ENCODE results near the gene OBSCN.

Gene OBSCN

GRCh38 chr1:228407106-228408040, 199.5 kb downstream of the OBSCN start:
- TF ChIP-seq, protein P1, sequence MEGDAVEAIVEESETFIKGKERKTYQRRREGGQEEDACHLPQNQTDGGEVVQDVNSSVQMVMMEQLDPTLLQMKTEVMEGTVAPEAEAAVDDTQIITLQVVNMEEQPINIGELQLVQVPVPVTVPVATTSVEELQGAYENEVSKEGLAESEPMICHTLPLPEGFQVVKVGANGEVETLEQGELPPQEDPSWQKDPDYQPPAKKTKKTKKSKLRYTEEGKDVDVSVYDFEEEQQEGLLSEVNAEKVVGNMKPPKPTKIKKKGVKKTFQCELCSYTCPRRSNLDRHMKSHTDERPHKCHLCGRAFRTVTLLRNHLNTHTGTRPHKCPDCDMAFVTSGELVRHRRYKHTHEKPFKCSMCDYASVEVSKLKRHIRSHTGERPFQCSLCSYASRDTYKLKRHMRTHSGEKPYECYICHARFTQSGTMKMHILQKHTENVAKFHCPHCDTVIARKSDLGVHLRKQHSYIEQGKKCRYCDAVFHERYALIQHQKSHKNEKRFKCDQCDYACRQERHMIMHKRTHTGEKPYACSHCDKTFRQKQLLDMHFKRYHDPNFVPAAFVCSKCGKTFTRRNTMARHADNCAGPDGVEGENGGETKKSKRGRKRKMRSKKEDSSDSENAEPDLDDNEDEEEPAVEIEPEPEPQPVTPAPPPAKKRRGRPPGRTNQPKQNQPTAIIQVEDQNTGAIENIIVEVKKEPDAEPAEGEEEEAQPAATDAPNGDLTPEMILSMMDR (IDR thresholded peaks at IDR 0.05; ENCODE audit: control insufficient read depth, extremely low read depth, insufficient read depth): no peak
- peak overlapping the region; percentile 69 for H3K4me3 ChIP-seq (ENCODE audit: low read depth, low read length)
- no peak for DNase-seq (ENCODE audit: low read depth)

- H3K4me3 ChIP-seq (ENCODE audit: low read depth, low read length): no peak overlapping the region; the same call in 1 of the 2 replicates
- DNase-seq (ENCODE audit: low read depth): no peak
- TF ChIP-seq, protein P1 (IDR thresholded peaks at IDR 0.05; ENCODE audit: control insufficient read depth, extremely low read depth, insufficient read depth): no peak
Observed at GRCh38 chr1:228408041-228408868, 200.4 kb downstream of the OBSCN start.

- H3K4me3 ChIP-seq (ENCODE audit: low read depth, low read length): no peak overlapping the region
- TF ChIP-seq, protein P1 (IDR thresholded peaks at IDR 0.05; ENCODE audit: control insufficient read depth, extremely low read depth, insufficient read depth): no peak
- no peak for DNase-seq (ENCODE audit: low read depth)
Observed at GRCh38 chr1:228408869-228409805, 201.3 kb downstream of the OBSCN start.

GRCh38 chr1:228410015-228410414, 202.2 kb downstream of the OBSCN start:
- H3K4me3 ChIP-seq (ENCODE audit: low read depth, low read length): no peak overlapping the region
- DNase-seq (ENCODE audit: low read depth): no peak
- TF ChIP-seq, protein P1 (IDR thresholded peaks at IDR 0.05; ENCODE audit: control insufficient read depth, extremely low read depth, insufficient read depth): no peak

- TF ChIP-seq, protein P1 (IDR thresholded peaks at IDR 0.05; ENCODE audit: control insufficient read depth, extremely low read depth, insufficient read depth): no peak
- no peak overlapping the region for H3K4me3 ChIP-seq (ENCODE audit: low read depth, low read length)
- no peak for DNase-seq (ENCODE audit: low read depth)
Observed at GRCh38 chr1:228410671-228411070, 202.8 kb downstream of the OBSCN start.

DNA sequence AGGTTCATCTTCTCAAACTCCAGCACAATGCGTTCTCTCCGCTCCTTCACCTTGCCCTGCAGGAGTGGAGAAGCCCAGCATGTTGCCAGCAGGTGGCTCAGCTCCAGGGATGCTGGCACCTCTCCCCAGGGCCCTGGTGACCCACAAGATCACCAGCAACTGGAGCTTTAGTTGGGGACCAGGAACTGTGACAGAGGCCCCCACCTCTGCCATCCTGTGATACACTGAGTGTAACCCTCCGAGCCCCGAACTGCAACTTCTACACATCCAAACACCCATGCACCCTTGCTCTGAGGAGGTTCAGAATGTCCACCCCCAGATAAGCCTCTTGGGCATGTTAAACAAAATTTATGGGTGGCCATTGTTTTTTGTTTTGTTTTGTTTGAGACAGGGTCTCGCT, 203.3 kb downstream of the OBSCN start:
- TF ChIP-seq, protein P1 (IDR thresholded peaks at IDR 0.05; ENCODE audit: control insufficient read depth, extremely low read depth, insufficient read depth): no peak
- DNase-seq (ENCODE audit: low read depth): no peak
- no peak overlapping the region for H3K4me3 ChIP-seq (ENCODE audit: low read depth, low read length)

Measured in LNCaP clone FGC (cell line).